Panc1 (cell line): ENCODE results near the gene PRPF40B. TPM values are rescaled to one million over a fixed set of nuclear protein-coding genes. Genes with fewer than 3 reads are reported as not detected.

ENCODE experiments used
- ATAC-seq: fragments of 200-7000 bp; cut with Tn5 transposase; 2 replicates; pipeline ENCODE4 v1.9.1; 2020; ENCODE audit warnings: mild to moderate bottlenecking, moderate library complexity
- BruUV-seq: library from RNA; stranded (reverse); fragments of 400-500 nt; replicated peaks from 2 replicates; lab custom pipeline; 2021; lab: Mats Ljungman, UMichigan
- CTCF ChIA-PET: fragments of 300-600 bp; sonication (Branson Sonifier 250); formaldehyde crosslinking; loops from one replicate; lab custom pipeline; 2022; ENCODE audit warnings: antibody characterized with exemption; lab: Charles Lee
- POLR2A ChIA-PET: fragments of 300-600 bp; sonication (Branson Sonifier 250); formaldehyde crosslinking; loops from one replicate; lab custom pipeline; 2022; ENCODE audit warnings: antibody characterized with exemption; lab: Charles Lee
- DNase-seq: peaks from one replicate; pipeline ENCODE4 v3.0.0-alpha.2; 2010; ENCODE audit warnings: low read depth, low spot score
- H3K27ac ChIP-seq: 2 replicates; pipeline ENCODE4 v1.5.1; 2011; ENCODE audit warnings: mild to moderate bottlenecking, low read length, inconsistent platforms
- H3K27me3 ChIP-seq: fragments of 200-500 bp; sonication (Bioruptor generic); 2 replicates; pipeline ENCODE4 v1.6.0; 2014; ENCODE audit warnings: low read length, inconsistent platforms; ENCODE audit not compliant: control insufficient read depth, insufficient read depth
- H3K36me3 ChIP-seq: fragments of 200-500 bp; sonication (Bioruptor generic); 2 replicates; pipeline ENCODE4 v1.5.1; 2014; ENCODE audit warnings: inconsistent platforms, mild to moderate bottlenecking, low read length, moderate library complexity; ENCODE audit not compliant: control insufficient read depth, insufficient read depth
- H3K4me1 ChIP-seq: 2 replicates; pipeline ENCODE4 v1.5.1; 2011; ENCODE audit warnings: inconsistent platforms, mild to moderate bottlenecking, low read length, moderate library complexity; ENCODE audit not compliant: control insufficient read depth, insufficient read depth
- H3K4me3 ChIP-seq, 2 experiments: 2 replicates each; pipeline ENCODE4 v1.5.1; 2011 to 2012; ENCODE audit warnings: low read depth in 2 of 2, low read length in 2 of 2, mild to moderate bottlenecking in 2 of 2, inconsistent platforms in 1 of 2, moderate library complexity in 1 of 2
- H3K9me3 ChIP-seq: fragments of 200-500 bp; sonication (Bioruptor generic); 2 replicates; pipeline ENCODE4 v1.5.1; 2014; ENCODE audit warnings: low read depth, mild to moderate bottlenecking, inconsistent platforms, low read length, moderate library complexity; ENCODE audit not compliant: control insufficient read depth, insufficient read depth
- CTCF ChIP-seq: fragments of 450-650 bp; IDR thresholded peaks from 2 replicates; pipeline ENCODE4 v1.5.1; 2017; ENCODE audit warnings: mild to moderate bottlenecking
- POLR2AphosphoS5 ChIP-seq: IDR thresholded peaks from 2 replicates; pipeline ENCODE4 v1.6.1; 2012; ENCODE audit warnings: mild to moderate bottlenecking, low read depth, low read length, moderate library complexity
- REST ChIP-seq, 2 experiments: IDR thresholded peaks; 2 replicates each; pipeline ENCODE4 v1.6.1; 2011 to 2012; ENCODE audit warnings: low read depth in 2 of 2, control low read depth in 1 of 2, low read length in 1 of 2, mild to moderate bottlenecking in 1 of 2, moderate library complexity in 1 of 2; ENCODE audit not compliant: insufficient read depth in 1 of 2
- SIN3A ChIP-seq: IDR thresholded peaks from 2 replicates; pipeline ENCODE4 v1.6.1; 2012; ENCODE audit warnings: low read depth, mild to moderate bottlenecking, low read length, moderate library complexity, borderline replicate concordance; ENCODE audit not compliant: insufficient read depth
- TCF7L2 ChIP-seq: IDR thresholded peaks from 2 replicates; pipeline ENCODE4 v1.6.1; 2011; ENCODE audit warnings: mild to moderate bottlenecking, low read depth, low read length, inconsistent platforms
- in situ Hi-C: cut with HindIII; loops from 2 replicates; pipeline ENCODE4 v1.10.0; 2016; ENCODE audit warnings: low sequenced_read_pairs, low pct_unique_long_range_greater_than_20kb
- intact Hi-C: fragments of 100-400 bp; cut with micrococcal nuclease; formaldehyde crosslinking; loops from one replicate; pipeline ENCODE4 v1.10.0; 2022; ENCODE audit not compliant: unreplicated experiment
- total RNA-seq: library from RNA; stranded (reverse); gene quantifications from one replicate; pipeline ENCODE4 v1.2.1, GENCODE V29; 2021; ENCODE audit not compliant: unreplicated experiment

Gene PRPF40B
- total RNA-seq, 1 experiment from 2014 or later, result 26.3 TPM

GRCh38 chr12:49578471-49579112 lies 44.8 kb upstream of the PRPF40B start:
- intact Hi-C loops (no loop called here), in situ Hi-C loops (no loop called here)
- DNase-seq (no peak), ATAC-seq (no peak)
- ChIA-PET CTCF (interaction anchor here (0.6 kb wide), 1 partner anchor 209 kb away, joined by 7 read pairs; no protein-coding TSS in a partner anchor), POLR2A (interaction anchor here (0.6 kb wide), 2 partner anchors 11 to 127 kb away, joined by 3 to 6 read pairs; no protein-coding TSS in a partner anchor)
- Histone ChIP-seq H3K4me1 (no peaks in the 10 kb centered on the region), H3K27ac (no peak overlapping the region), H3K36me3 (no peaks in the 10 kb centered on the region; the same call in 1 of the 2 replicates), H3K9me3 (no peaks in the 10 kb centered on the region), H3K4me3 (no peak overlapping the region), H3K27me3 (no peaks in the 10 kb centered on the region)
- TF ChIP-seq POLR2AphosphoS5, result no peak
- TF ChIP-seq REST (IDR thresholded peaks at IDR 0.05; ENCODE audit: insufficient read depth in 1 of 2, low read depth in 2 of 2, low read length in 1 of 2), result no peak
- TF ChIP-seq CTCF, result no peak
- TF ChIP-seq SIN3A, result no peak
- TF ChIP-seq TCF7L2, result no peak
- BruUV-seq, result no TSS peak

- ATAC-seq (peak; percentile 96), DNase-seq (peak; percentile 27)
- intact Hi-C loops, result no loop called here
- in situ Hi-C loops, result no loop called here
- no peaks in the 10 kb centered on the region for H3K27me3 ChIP-seq
- no peaks in the 10 kb centered on the region for H3K36me3 ChIP-seq
- H3K27ac ChIP-seq, result no peak overlapping the region
- H3K4me3 ChIP-seq, result no peak overlapping the region
- TF ChIP-seq TCF7L2 (no peak), REST (IDR thresholded peaks at IDR 0.05; ENCODE audit: insufficient read depth in 1 of 2, low read depth in 2 of 2, low read length in 1 of 2) (no peak), POLR2AphosphoS5 (no peak), SIN3A (no peak), CTCF (peak; percentile 92)
- POLR2A ChIA-PET, result interaction anchor here (0.6 kb wide), 1 partner anchor 215 kb away, joined by 3 read pairs; no protein-coding TSS in a partner anchor
- no TSS peak for BruUV-seq
- no peaks in the 10 kb centered on the region for H3K4me1 ChIP-seq
- CTCF ChIA-PET, result interaction anchor here (0.6 to 1.5 kb wide), 8 partner anchors 12 to 222 kb away, joined by 3 to 9 read pairs (median 4); no protein-coding TSS in a partner anchor
- H3K9me3 ChIP-seq, result no peaks in the 10 kb centered on the region
Observed at GRCh38 chr12:49580572-49581535, 42.5 kb upstream of the PRPF40B start.
